Activated T-cell treated with anti-CD3 and anti-CD28 coated beads for 1 hour (primary cell): ENCODE data around the gene TULP1.
"Not testable (repeated sequence)": the region's sequence is repeated elsewhere in the genome, so short reads cannot be mapped to it uniquely, and the experiment has no call there.

Experiments
- DNase-seq: peaks from one replicate; pipeline ENCODE4 v3.0.0-alpha.2; 2020; ENCODE audit warnings: low read depth

TULP1 gene

DNA sequence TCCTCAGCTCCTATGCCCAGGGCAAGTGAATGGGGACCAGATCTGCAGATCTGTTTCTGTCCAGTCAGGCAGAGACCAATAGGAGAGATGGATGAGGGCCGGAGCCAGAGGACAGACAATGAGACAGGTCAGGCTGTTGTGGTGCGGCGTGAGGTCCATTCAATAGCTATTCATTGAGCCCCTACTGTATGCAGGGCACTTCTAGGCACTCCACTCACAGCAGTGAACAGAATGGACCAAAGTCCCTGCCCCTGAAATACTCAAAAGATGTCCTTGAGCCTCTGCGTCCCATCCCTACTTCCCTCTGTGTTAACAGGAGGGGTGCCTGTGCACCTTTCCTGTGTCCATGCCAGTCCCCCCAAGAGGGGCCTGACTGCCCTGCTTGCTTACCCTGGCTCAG lies 8.5 kb upstream of the TULP1 start:
- no peak for DNase-seq

DNA sequence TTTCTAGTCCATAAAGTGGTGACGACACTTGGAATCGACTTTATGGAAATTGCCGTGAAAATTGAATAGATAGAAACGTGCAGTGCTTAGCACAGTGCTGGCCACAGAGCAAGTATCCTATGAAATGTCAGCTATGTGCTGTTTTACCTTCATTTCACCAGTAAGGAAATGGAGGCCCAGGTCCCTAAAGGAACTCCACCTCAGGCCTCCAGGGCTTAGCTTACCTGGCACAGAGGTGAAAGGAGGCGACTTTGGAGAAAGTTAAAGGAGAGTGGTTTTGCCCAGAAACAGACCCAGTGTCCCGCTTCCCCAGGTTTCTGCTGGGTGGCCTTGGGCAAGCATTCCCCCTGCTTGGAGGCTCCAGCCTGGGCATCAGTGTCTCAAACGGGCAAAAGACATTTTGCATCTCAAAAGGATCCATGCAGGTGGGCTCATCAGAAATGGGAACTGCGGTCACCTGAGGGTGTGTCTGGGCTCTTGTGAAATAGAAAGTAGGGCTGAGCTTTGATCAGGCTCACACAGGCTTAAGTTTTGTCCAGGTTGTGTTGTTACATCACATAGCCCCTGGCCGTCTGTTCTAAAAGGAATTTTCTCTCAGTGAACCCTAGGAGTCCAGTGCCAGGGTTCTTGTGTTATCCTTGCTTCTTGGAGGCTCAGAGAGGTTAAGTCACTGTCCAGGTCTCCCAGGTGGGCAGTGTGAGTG lies 6.8 kb upstream of the TULP1 start:
- DNase-seq, result no peak

GRCh38 chr6:35518566-35519312 lies 6.0 kb upstream of the TULP1 start:
- DNase-seq, result no peak

GRCh38 chr6:35517978-35518377 lies 5.3 kb upstream of the TULP1 start:
- not testable (repeated sequence) for DNase-seq

- DNase-seq, result no peak
Observed at GRCh38 chr6:35516712-35517111, 4.0 kb upstream of the TULP1 start.

DNA sequence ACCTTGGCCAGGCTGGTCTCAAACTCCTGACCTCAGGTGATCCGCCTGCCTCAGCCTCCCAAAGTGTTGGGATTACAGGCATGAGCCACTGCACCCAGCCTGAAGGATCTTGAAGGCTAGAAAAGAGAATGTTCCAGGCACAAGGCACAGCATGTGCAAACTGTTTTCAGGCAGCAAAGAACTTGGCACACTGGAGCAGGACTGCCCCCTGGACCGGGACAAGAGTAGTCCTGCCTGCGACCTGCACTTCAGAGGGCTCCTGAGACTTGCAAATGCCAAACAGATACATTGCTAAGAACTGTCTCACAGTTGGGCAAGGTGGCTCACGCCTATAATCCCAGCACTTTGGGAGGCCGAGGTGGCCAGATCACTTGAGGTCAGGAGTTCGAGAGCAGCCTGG lies 3.2 kb upstream of the TULP1 start:
- DNase-seq, result not testable (repeated sequence)

GRCh38 chr6:35514587-35514986 lies 1.9 kb upstream of the TULP1 start:
- DNase-seq, result no peak

DNA sequence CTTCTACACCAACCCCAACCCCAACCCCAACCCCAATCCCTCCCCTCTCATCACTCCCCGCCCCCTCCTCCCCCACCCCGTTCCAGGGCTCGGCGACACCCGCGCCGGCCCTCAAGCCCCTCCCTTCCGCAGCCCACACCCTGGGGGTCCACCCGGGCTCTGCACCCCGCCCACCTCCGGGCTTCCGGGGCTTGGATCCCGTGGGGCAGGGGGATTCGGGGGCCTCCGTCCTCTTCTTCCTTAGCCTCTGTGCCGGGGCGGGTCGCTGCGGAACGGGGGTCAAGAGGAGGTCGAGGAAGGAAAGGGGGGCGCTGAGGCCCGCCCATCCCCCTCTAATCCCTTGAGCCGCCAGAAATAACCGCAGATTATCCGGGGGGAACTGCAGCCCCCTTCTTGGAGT lies 690 bp downstream of the TULP1 start:
- DNase-seq, result no peak

- DNase-seq, result no peak
Observed at GRCh38 chr6:35511562-35511941, 1.1 kb downstream of the TULP1 start.

DNA sequence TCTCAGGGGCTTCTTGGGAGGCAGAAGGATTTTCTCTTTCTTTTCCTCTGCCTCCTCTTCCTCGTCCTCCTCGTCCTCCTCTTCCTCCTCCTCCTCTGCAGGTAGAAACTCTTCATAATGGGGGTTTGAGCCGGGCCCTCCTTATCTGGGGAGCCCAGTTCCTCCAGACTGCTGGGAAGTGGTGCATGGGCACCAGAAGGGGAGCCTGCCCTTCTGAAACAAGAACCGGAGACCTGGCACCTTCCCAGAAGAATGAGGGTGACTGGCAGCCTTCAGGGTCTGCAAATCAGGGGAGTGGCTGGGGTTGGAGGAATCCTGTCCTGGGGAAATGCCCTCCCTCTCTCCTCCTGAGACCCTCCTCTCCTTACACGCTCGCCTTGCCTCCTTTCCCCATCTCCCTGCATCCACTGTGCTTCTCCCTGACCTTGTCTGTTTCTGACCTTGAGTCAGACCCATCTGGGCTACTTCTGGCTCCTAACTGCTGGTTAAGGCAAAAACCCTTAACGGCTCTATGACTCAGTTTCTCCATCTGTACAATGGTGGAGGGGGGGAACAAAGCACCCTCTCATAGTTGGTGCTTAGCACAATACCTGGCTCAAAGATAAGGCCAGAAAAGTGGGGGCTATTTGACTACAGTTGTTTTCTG lies 1.7 kb downstream of the TULP1 start:
- DNase-seq, result no peak

GRCh38 chr6:35508542-35508941 lies 4.2 kb downstream of the TULP1 start:
- DNase-seq, result no peak

DNA sequence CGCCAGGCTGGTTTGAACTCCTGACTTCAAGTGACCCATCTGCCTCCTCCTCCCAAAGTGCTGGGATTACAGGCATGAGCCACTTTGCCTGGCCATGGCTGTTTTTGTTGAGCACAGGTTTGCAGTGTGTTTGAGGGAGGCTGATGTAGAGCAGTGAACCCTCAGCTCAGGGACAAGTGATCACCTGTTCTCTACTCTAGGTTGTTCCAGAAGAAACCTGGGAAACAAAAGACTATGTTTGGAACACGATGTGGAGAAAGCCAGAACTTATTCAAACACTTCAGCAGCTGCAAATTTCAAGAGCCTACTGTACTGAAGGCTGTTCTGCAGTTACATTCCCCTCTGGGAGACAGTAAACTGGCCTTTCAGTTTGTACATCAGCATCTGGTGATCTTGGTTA lies 4.7 kb downstream of the TULP1 start:
- no peak for DNase-seq

DNA sequence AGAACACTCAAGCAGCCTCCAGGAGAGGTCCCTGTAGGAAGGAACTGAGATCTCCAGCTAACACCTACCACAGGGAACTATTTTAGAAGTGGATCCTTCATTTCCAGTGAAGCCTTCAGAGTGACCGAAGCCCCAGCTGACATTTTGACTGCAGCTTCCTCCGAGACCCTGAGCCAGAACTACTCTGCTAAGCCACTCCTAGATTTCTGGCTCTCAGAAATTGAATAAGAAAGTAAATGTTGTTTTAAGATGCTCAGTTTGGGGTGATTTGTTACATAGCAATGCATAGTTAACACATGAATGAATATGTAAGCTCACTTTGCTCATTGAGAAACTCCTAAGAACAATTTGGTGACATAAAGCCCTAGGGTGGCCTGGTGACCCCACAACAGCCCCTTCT lies 5.5 kb downstream of the TULP1 start:
- no peak for DNase-seq

- no peak for DNase-seq
Observed at GRCh38 chr6:35506536-35506935, 6.2 kb downstream of the TULP1 start.

- DNase-seq, result no peak
Observed at GRCh38 chr6:35505999-35506412, 6.7 kb downstream of the TULP1 start.

GRCh38 chr6:35503534-35503933 lies 9.2 kb downstream of the TULP1 start:
- DNase-seq, result no peak

DNA sequence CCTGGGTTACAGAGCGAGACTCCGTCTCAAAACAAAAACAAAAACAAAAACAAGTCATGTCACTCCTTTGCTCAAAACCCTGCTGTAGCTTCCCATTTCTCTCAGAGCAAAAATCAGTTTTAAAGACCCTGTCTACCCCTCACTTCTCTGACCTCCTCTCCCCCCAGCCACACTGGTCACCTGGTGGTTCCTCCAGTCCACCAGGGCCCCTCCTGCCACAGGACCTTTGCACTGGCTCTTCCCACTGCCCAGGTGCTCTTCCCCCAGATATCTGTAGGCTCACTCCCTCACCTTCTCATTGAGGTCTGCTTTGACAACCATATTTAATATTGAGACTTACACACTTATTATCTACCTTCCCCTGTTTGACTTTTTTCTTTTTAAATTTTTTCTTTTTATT lies 10.9 kb downstream of the TULP1 start:
- DNase-seq, result no peak

DNA sequence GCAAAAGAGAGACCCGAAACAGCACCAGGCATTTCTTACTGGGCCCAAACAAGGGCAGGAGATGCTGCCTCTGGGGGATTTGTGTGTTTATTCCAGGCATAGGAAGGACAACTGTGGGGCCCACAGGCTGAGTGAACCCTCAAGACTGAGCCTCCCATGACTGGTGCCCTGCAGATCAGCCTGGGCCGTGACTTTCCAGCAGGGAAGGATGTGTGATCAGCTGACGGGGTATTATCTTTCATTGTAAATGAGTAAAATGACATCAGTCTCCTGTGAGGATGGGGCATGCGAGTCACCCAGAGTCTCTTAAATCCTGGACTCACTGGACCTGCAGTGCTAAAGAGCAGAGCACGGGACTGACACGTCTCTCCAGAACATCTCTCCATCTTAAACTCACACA lies 11.9 kb downstream of the TULP1 start:
- DNase-seq, result no peak

GRCh38 chr6:35499372-35499771 lies 13.3 kb downstream of the TULP1 start:
- DNase-seq, result no peak

DNA sequence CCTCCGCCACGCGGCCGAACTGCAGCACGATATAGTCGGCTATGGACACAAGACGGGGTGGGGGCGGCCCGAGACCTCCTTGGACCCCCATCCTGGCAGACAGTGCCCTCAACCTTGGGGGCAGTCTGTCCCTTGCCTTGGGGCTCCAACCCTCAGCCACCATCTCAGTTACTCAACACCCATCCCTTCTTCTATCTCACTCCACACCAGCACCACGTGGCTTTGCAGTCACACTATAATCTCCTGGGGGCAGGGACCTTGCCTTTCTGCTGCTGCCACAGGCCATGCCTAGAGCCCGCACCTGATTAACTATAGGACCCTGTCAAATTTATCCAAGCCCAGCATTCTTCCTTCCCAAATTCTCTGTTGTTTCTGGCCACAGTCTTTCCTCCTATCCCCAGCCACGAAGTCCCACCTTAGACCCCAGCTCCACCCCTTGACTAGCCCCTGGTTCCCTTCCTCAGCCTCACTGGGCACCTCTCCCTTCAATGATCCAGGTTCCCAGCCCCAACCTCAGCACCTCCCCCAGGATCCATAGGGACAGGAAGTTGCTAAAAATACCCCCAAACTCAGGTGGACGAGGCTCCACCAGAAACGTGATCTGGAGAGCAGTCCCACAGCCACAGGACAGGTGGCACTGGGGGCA lies 14.2 kb downstream of the TULP1 start:
- DNase-seq, result no peak

DNA sequence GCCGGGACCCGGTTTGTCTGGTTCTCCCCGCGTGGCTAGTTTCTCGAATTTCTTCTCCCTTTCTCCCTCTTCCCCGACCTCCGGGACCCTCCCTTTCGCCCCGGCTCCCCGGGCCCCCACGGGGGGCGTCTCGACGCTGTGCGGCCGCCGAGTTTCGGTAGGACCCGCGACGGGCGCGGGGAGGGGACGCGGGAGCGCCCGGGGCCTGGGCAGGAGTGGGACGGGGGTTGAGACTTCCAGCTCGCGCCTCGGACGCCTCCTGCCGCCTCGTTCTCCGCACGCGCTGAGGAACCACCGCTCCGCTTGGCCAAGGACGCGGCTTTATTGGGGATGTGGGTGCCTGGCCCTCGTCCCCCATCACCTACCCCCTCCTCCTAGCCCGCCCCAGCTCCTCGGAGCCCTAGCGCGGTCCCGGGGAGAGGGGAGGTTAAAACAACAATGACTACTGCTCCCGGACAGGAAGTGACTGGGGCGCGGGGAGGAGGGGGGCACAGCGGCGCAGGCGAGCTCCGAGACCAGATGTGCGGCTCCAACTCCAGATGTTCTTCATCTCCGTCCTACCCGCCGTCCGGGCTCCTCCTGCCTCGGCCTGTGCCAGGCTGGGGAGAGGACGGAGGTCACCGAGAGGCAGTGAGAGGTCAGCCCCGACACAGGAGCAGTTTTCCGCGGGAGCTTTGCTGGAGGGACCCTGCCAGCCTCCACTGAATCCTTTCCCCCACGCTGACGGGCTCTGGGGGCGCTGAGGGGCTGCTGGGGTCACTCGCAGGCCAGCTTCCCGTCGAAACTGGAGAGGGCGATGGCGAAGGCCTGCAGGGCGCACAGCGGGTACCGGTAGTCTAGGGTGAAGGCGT lies 14.9 kb downstream of the TULP1 start:
- DNase-seq, result peak; percentile 18
